CD4-positive, alpha-beta T cell treated with Interleukin-21 for 1 hour (primary cell): ENCODE measurements around the gene ZNF516.

ENCODE experiments used
- DNase-seq: peaks from one replicate; pipeline ENCODE4 v3.0.0-alpha.2; 2020

The ZNF516 gene

GRCh38 chr18:76376225-76376624 lies 118.8 kb downstream of the ZNF516 start:
- DNase-seq = no peak

GRCh38 chr18:76374330-76375281 lies 120.4 kb downstream of the ZNF516 start:
- peak; percentile 14 for DNase-seq

GRCh38 chr18:76373297-76373696 lies 121.7 kb downstream of the ZNF516 start:
- no peak for DNase-seq

- DNase-seq = no peak
Measured at GRCh38 chr18:76371301-76372203, 123.5 kb downstream of the ZNF516 start.

- no peak for DNase-seq
Measured at GRCh38 chr18:76370686-76371085, 124.4 kb downstream of the ZNF516 start.

- no peak for DNase-seq
Measured at GRCh38 chr18:76370201-76370600, 124.8 kb downstream of the ZNF516 start.

GRCh38 chr18:76369791-76370190 lies 125.3 kb downstream of the ZNF516 start:
- no peak for DNase-seq

GRCh38 chr18:76368976-76369375 lies 126.1 kb downstream of the ZNF516 start:
- DNase-seq = no peak

GRCh38 chr18:76368271-76368670 lies 126.8 kb downstream of the ZNF516 start:
- no peak for DNase-seq

- DNase-seq = no peak
Measured at GRCh38 chr18:76367168-76368125, 127.6 kb downstream of the ZNF516 start.

GRCh38 chr18:76365561-76365960 lies 129.5 kb downstream of the ZNF516 start:
- no peak for DNase-seq

GRCh38 chr18:76364282-76365259 lies 130.5 kb downstream of the ZNF516 start:
- DNase-seq = no peak

GRCh38 chr18:76363436-76364120 lies 131.5 kb downstream of the ZNF516 start:
- DNase-seq = no peak

GRCh38 chr18:76362676-76363075 lies 132.4 kb downstream of the ZNF516 start:
- DNase-seq = no peak

GRCh38 chr18:76361219-76361618 lies 133.8 kb downstream of the ZNF516 start:
- DNase-seq = no peak

GRCh38 chr18:76359909-76360308 lies 135.1 kb downstream of the ZNF516 start:
- DNase-seq = no peak

GRCh38 chr18:76358774-76359173 lies 136.3 kb downstream of the ZNF516 start:
- no peak for DNase-seq

GRCh38 chr18:76357585-76358260 lies 137.3 kb downstream of the ZNF516 start:
- DNase-seq = no peak

- DNase-seq = no peak
Measured at GRCh38 chr18:76357174-76357573, 137.9 kb downstream of the ZNF516 start.

- no peak for DNase-seq
Measured at GRCh38 chr18:76356666-76357065, 138.4 kb downstream of the ZNF516 start.
